Gastrocnemius medialis (tissue), 4 donors: ENCODE data around the gene ANKRD33. TPM values are rescaled to one million over a fixed set of nuclear protein-coding genes. Genes with fewer than 3 reads are reported as not detected.

ENCODE experiments used
- ATAC-seq, 2 donors: fragments of 150-250 bp; one replicate each; pipeline ENCODE4 v1.9.1; 2016
- DNase-seq, 2 donors: peaks; one replicate each; pipeline ENCODE4 v3.0.0-alpha.2; 2019
- H3K27ac ChIP-seq, 4 donors: fragments of 200-600 bp; sonication (generic); 1 replicate in 1 of 4; 2 replicates in 3 of 4; pipeline ENCODE4 v1.5.1; 2016 to 2018; ENCODE audit warnings: mild to moderate bottlenecking in 2 of 4, moderate library complexity in 1 of 4
- H3K27me3 ChIP-seq, 3 donors: fragments of 200-600 bp; sonication (generic) in 2 of 3; 1 replicate in 1 of 3; 2 replicates in 2 of 3; pipeline versions ENCODE4 v1.5.1 to v1.6.0; 2016 to 2019; ENCODE audit warnings: mild to moderate bottlenecking in 1 of 3, moderate library complexity in 1 of 3
- H3K36me3 ChIP-seq, 2 donors: fragments of 200-600 bp; sonication (generic) in 1 of 2; one replicate each; pipeline ENCODE4 v1.5.1; 2017 to 2018
- H3K4me1 ChIP-seq, 2 donors: fragments of 200-600 bp; sonication (generic) in 1 of 2; one replicate each; pipeline ENCODE4 v1.5.1; 2016 to 2017; ENCODE audit warnings: mild to moderate bottlenecking in 2 of 2
- H3K4me3 ChIP-seq, 4 donors: fragments of 200-600 bp; sonication (generic) in 3 of 4; 1 replicate in 1 of 4; 2 replicates in 3 of 4; pipeline ENCODE4 v1.5.1; 2016 to 2019; ENCODE audit warnings: mild to moderate bottlenecking in 2 of 4
- H3K9me3 ChIP-seq, 3 donors: fragments of 200-600 bp; sonication (generic) in 2 of 3; 1 replicate in 1 of 3; 2 replicates in 2 of 3; pipeline ENCODE4 v1.5.1; 2016 to 2019
- CTCF ChIP-seq, 5 experiments: fragments of 450-650 bp in 3 of 5; fragments of 200-600 bp in 2 of 5; sonication (generic) in 2 of 5; IDR thresholded peaks in 4 of 5; conservative IDR thresholded peaks in 1 of 5; 1 replicate in 4 of 5; 2 replicates in 1 of 5; pipeline ENCODE4 v1.5.1; 2016 to 2019; ENCODE audit warnings: antibody characterized with exemption in 5 of 5, mild to moderate bottlenecking in 3 of 5, moderate library complexity in 3 of 5
- POLR2A ChIP-seq, 2 donors: fragments of 450-650 bp; IDR thresholded peaks; one replicate each; pipeline ENCODE4 v1.6.1; 2017; ENCODE audit warnings: antibody characterized with exemption in 2 of 2, mild to moderate bottlenecking in 2 of 2, moderate library complexity in 2 of 2
- in situ Hi-C, 4 donors: fragments of 200-750 bp; cut with MboI; loops; one replicate each; pipeline versions ENCODE4 v1.15.0 to v1.8.0; 2017; ENCODE audit warnings: low sequenced_read_pairs in 4 of 4
- intact Hi-C: fragments of 100-400 bp; cut with DNase I; formaldehyde crosslinking; loops from one replicate; pipeline ENCODE4 v1.15.1; 2023; ENCODE audit warnings: low total_unique reads
- total RNA-seq, 4 donors: library from RNA; depleted of rRNA; stranded (reverse); fragments of >200 nt; gene quantifications; one replicate each; pipeline versions ENCODE4 v1.1.0 to v1.2.3, GENCODE V29; 2016

The ANKRD33 gene
- total RNA-seq, 4 donors from 2014 or later, result not detected

- intact Hi-C loops, result no loop called here
- Histone ChIP-seq H3K36me3 (no peaks in the 10 kb centered on the region), H3K9me3 (no peaks in the 10 kb centered on the region), H3K4me3 (no peak overlapping the region), H3K27me3 (peaks cover 5 to 22% (median 19%) of the 10 kb centered on the region in 3 donors), H3K27ac (no peak overlapping the region), H3K4me1 (peaks cover 0 to 11% of the 10 kb centered on the region in 2 donors)
- DNase-seq (no peak), ATAC-seq (no peak)
- in situ Hi-C loops, result no loop called here
- TF ChIP-seq CTCF (IDR thresholded peaks at IDR 0.05 in 4 of 5, conservative IDR thresholded peaks at IDR 0.05 in 1 of 5) (no peak), POLR2A (IDR thresholded peaks at IDR 0.05) (no peak)
Observed at GRCh38 chr12:51860986-51861385, 26.9 kb upstream of the ANKRD33 start.

GRCh38 chr12:51862947-51863346 is 25.0 kb upstream of the ANKRD33 start:
- DNase-seq (no peak), ATAC-seq (no peak)
- intact Hi-C loops, result no loop called here
- in situ Hi-C loops, result no loop called here
- no peaks in the 10 kb centered on the region for H3K9me3 ChIP-seq
- TF ChIP-seq CTCF (IDR thresholded peaks at IDR 0.05 in 4 of 5, conservative IDR thresholded peaks at IDR 0.05 in 1 of 5) (no peak), POLR2A (IDR thresholded peaks at IDR 0.05) (no peak)
- peaks cover 0 to 11% of the 10 kb centered on the region in 2 donors for H3K4me1 ChIP-seq
- no peaks in the 10 kb centered on the region for H3K36me3 ChIP-seq
- no peak overlapping the region for H3K4me3 ChIP-seq
- no peak overlapping the region for H3K27ac ChIP-seq
- peaks cover 5 to 22% (median 21%) of the 10 kb centered on the region in 3 donors for H3K27me3 ChIP-seq

- H3K9me3 ChIP-seq, result no peaks in the 10 kb centered on the region
- H3K27ac ChIP-seq, result no peak overlapping the region
- intact Hi-C loops (no loop called here), in situ Hi-C loops (no loop called here)
- H3K4me3 ChIP-seq, result peak overlapping the region; percentile 23 to 65 (median 39)
- peaks cover 0 to 11% of the 10 kb centered on the region in 2 donors for H3K4me1 ChIP-seq
- H3K27me3 ChIP-seq, result peaks cover 5 to 25% (median 22%) of the 10 kb centered on the region in 3 donors
- no peaks in the 10 kb centered on the region for H3K36me3 ChIP-seq
- no peak for TF ChIP-seq CTCF (IDR thresholded peaks at IDR 0.05 in 4 of 5, conservative IDR thresholded peaks at IDR 0.05 in 1 of 5)
- TF ChIP-seq POLR2A (IDR thresholded peaks at IDR 0.05), result no peak
- ATAC-seq (no peak), DNase-seq (no peak)
Observed at GRCh38 chr12:51863363-51863932, 24.5 kb upstream of the ANKRD33 start.

- TF ChIP-seq CTCF (IDR thresholded peaks at IDR 0.05 in 4 of 5, conservative IDR thresholded peaks at IDR 0.05 in 1 of 5) (no peak), POLR2A (IDR thresholded peaks at IDR 0.05) (no peak)
- Histone ChIP-seq H3K36me3 (no peaks in the 10 kb centered on the region), H3K27me3 (peaks cover 12 to 32% (median 29%) of the 10 kb centered on the region in 3 donors), H3K4me3 (peak overlapping the region; percentile 23 to 65 (median 39)), H3K4me1 (peaks cover 0 to 15% of the 10 kb centered on the region in 2 donors), H3K27ac (no peak overlapping the region), H3K9me3 (no peaks in the 10 kb centered on the region)
- DNase-seq, result no peak
- peak in 1 of 2 donors; percentile 19 for ATAC-seq
- in situ Hi-C loops, result no loop called here
- intact Hi-C loops, result no loop called here
Observed at GRCh38 chr12:51863933-51864832, 23.7 kb upstream of the ANKRD33 start.
